ENCODE data around the gene GPSM3. TPM values are rescaled to one million over a fixed set of nuclear protein-coding genes. Genes with fewer than 3 reads are reported as not detected.
"Not testable (repeated sequence)": the region's sequence is repeated elsewhere in the genome, so short reads cannot be mapped to it uniquely, and the experiment has no call there.

The GPSM3 gene
- total RNA-seq, 1 donor from 2014 or later = 15.7 TPM

- DNase-seq (ENCODE audit: low read depth) = no peak
- TF ChIP-seq CTCF (conservative IDR thresholded peaks at IDR 0.05; ENCODE audit: low read depth, low read length) = no peak
- peak overlapping the region; percentile 82 for H3K4me3 ChIP-seq (ENCODE audit: low read depth, low read length)
These were observed 3.9 kb downstream of the GPSM3 start for GRCh38 chr6:32188381-32189068.

- peak overlapping the region; percentile 82 for H3K4me3 ChIP-seq (ENCODE audit: low read depth, low read length)
These were observed 4.6 kb downstream of the GPSM3 start for GRCh38 chr6:32187725-32188380.

GRCh38 chr6:32187009-32187709 is 5.3 kb downstream of the GPSM3 start:
- no peak for TF ChIP-seq CTCF (conservative IDR thresholded peaks at IDR 0.05; ENCODE audit: low read depth, low read length)
- no peak for DNase-seq (ENCODE audit: low read depth)
- no peak overlapping the region for H3K4me3 ChIP-seq (ENCODE audit: low read depth, low read length)

More at GRCh38 chr6:32187725-32188380, 4.6 kb downstream of the GPSM3 start:
- DNase-seq (ENCODE audit: low read depth) = not testable (repeated sequence)

GRCh38 chr6:32186151-32186840 is 6.1 kb downstream of the GPSM3 start:
- not testable (repeated sequence) for H3K4me3 ChIP-seq (ENCODE audit: low read depth, low read length); DNase-seq (ENCODE audit: low read depth)

- DNase-seq (ENCODE audit: low read depth); H3K4me3 ChIP-seq (ENCODE audit: low read depth, low read length): not testable (repeated sequence)
These were observed 6.7 kb downstream of the GPSM3 start for GRCh38 chr6:32185681-32186131.

- TF ChIP-seq CTCF (conservative IDR thresholded peaks at IDR 0.05; ENCODE audit: low read depth, low read length) = no peak
- DNase-seq (ENCODE audit: low read depth) = no peak
- no peak within 1 kb of the TSS for H3K4me3 ChIP-seq (ENCODE audit: low read depth, low read length)
These were observed 8.3 kb downstream of the GPSM3 start, which contains the start of gene AGER for GRCh38 chr6:32184084-32184640. Gene AGER (minus strand): TSS chr6:32184253. CDS start chr6:32184222, 31 bp downstream.

GRCh38 chr6:32183483-32184083 is 8.9 kb downstream of the GPSM3 start:
- no peak overlapping the region for H3K4me3 ChIP-seq (ENCODE audit: low read depth, low read length)
- no peak for DNase-seq (ENCODE audit: low read depth)
- no peak for TF ChIP-seq CTCF (conservative IDR thresholded peaks at IDR 0.05; ENCODE audit: low read depth, low read length)

Data from epithelial cell of proximal tubule (primary cell).